Islet of Langerhans (tissue), 1 donor: ENCODE data around the gene PANK1.
"Not testable (repeated sequence)": the region's sequence is repeated elsewhere in the genome, so short reads cannot be mapped to it uniquely, and the experiment has no call there.

Experiments used
- FAIRE-seq: peaks from one replicate; lab custom pipeline; 2011; peaks lifted over from hg19 to GRCh38; lab: Jason Lieb, UNC

PANK1 gene

GRCh38 chr10:89651916-89652573 is 7.0 kb upstream of the PANK1 start:
- FAIRE-seq = no peak

- no peak for FAIRE-seq
Measured at GRCh38 chr10:89651205-89651915, 6.3 kb upstream of the PANK1 start.

- no peak for FAIRE-seq
Measured at GRCh38 chr10:89649051-89649450, 4.0 kb upstream of the PANK1 start.

GRCh38 chr10:89648074-89648473 is 3.0 kb upstream of the PANK1 start:
- FAIRE-seq = no peak

- no peak for FAIRE-seq
Measured at GRCh38 chr10:89646889-89647657, 2.0 kb upstream of the PANK1 start.

- FAIRE-seq = no peak
Measured at GRCh38 chr10:89645742-89646172, 715 bp upstream of the PANK1 start.

- FAIRE-seq = no peak
Measured at GRCh38 chr10:89644691-89644966, 413 bp downstream of the PANK1 start.

GRCh38 chr10:89643812-89644690 is 991 bp downstream of the PANK1 start:
- FAIRE-seq = peak; percentile 90

GRCh38 chr10:89643431-89643811 is 1.6 kb downstream of the PANK1 start:
- FAIRE-seq = no peak

- no peak for FAIRE-seq
Measured at GRCh38 chr10:89642193-89642592, 2.8 kb downstream of the PANK1 start.

GRCh38 chr10:89640241-89640640 is 4.8 kb downstream of the PANK1 start:
- FAIRE-seq = no peak

GRCh38 chr10:89639326-89639725 is 5.7 kb downstream of the PANK1 start:
- no peak for FAIRE-seq

GRCh38 chr10:89637113-89637512 is 7.9 kb downstream of the PANK1 start:
- FAIRE-seq = no peak

GRCh38 chr10:89634637-89635036 is 10.4 kb downstream of the PANK1 start:
- FAIRE-seq = no peak

GRCh38 chr10:89633484-89633883 is 11.6 kb downstream of the PANK1 start:
- FAIRE-seq = no peak

- no peak for FAIRE-seq
Measured at GRCh38 chr10:89632824-89633223, 12.2 kb downstream of the PANK1 start.

- FAIRE-seq = no peak
Measured at GRCh38 chr10:89627830-89628229, 17.2 kb downstream of the PANK1 start.

- no peak for FAIRE-seq
Measured at GRCh38 chr10:89625041-89625765, 19.8 kb downstream of the PANK1 start.

- FAIRE-seq = no peak
Measured at GRCh38 chr10:89624020-89624419, 21.0 kb downstream of the PANK1 start.

- no peak for FAIRE-seq
Measured at GRCh38 chr10:89622151-89622550, 22.9 kb downstream of the PANK1 start.

GRCh38 chr10:89621438-89621837 is 23.6 kb downstream of the PANK1 start:
- FAIRE-seq = no peak

GRCh38 chr10:89620296-89620695 is 24.7 kb downstream of the PANK1 start:
- FAIRE-seq = not testable (repeated sequence)
